A549 (cell line): ENCODE results near the gene C11orf58. TPM values are rescaled to one million over a fixed set of nuclear protein-coding genes. Genes with fewer than 3 reads are reported as not detected.

ENCODE experiments used
- ATAC-seq, 2 experiments: fragments of 200-7000 bp in 1 of 2; fragments of >200 bp in 1 of 2; cut with Nextera tagmentation in 1 of 2; cut with Tn5 transposase in 1 of 2; 3 replicates each; pipeline versions ENCODE4 v1.8.0 to v1.9.1; 2018 to 2020; ENCODE audit warnings: mild to moderate bottlenecking in 1 of 2, moderate library complexity in 1 of 2
- CTCF ChIA-PET: fragments of 300-600 bp; sonication (Branson Sonifier 250); formaldehyde crosslinking; extraction: SDS; loops from one replicate; lab custom pipeline; 2021; ENCODE audit warnings: antibody characterized with exemption, inconsistent platforms; lab: Yijun Ruan, JAX
- POLR2A ChIA-PET: fragments of 350-600 bp; formaldehyde crosslinking; extraction: SDS; loops from one replicate; lab custom pipeline; 2021; ENCODE audit warnings: antibody characterized with exemption, inconsistent platforms; lab: Yijun Ruan, JAX
- DNase-seq, 2 experiments: peaks; one replicate each; pipeline versions ENCODE4 v3.0.0 to v3.0.0-alpha.2; 2011 to 2016; ENCODE audit warnings: low read depth in 1 of 2, low spot score in 1 of 2
- FAIRE-seq: peaks from 2 replicates; lab custom pipeline; 2011; peaks lifted over from hg19 to GRCh38; lab: Jason Lieb, UNC
- H3K27ac ChIP-seq, 2 experiments: fragments of >200 bp; sonication (Bioruptor Twin); formaldehyde crosslinking; 3 replicates each; pipeline ENCODE4 v1.5.1; 2016 to 2017
- H3K4me1 ChIP-seq: fragments of >200 bp; sonication (Bioruptor Twin); formaldehyde crosslinking; 3 replicates; pipeline ENCODE4 v1.6.1; 2016
- H3K4me2 ChIP-seq: fragments of >200 bp; sonication (Bioruptor Twin); formaldehyde crosslinking; 3 replicates; pipeline ENCODE4 v1.6.1; 2016
- H3K4me3 ChIP-seq: fragments of >200 bp; sonication (Bioruptor Twin); formaldehyde crosslinking; 3 replicates; pipeline ENCODE4 v1.5.1; 2016
- H3K9me3 ChIP-seq: fragments of >200 bp; sonication (Bioruptor Twin); formaldehyde crosslinking; 3 replicates; pipeline ENCODE4 v1.6.1; 2016
- CEBPB ChIP-seq, 2 experiments: fragments of >200 bp in 1 of 2; sonication (Bioruptor Twin) in 1 of 2; formaldehyde crosslinking in 1 of 2; IDR thresholded peaks; 2 replicates each; pipeline ENCODE4 v1.6.1; 2012 to 2016
- CHD2 ChIP-seq: fragments of 150-350 bp; IDR thresholded peaks from 2 replicates; pipeline ENCODE4 v1.6.1; 2014; ENCODE audit warnings: low read length; ENCODE audit not compliant: partially characterized antibody
- CHD4 ChIP-seq: fragments of 200-600 bp; sonication (generic); IDR thresholded peaks from 2 replicates; pipeline ENCODE4 v1.6.1; 2016; ENCODE audit warnings: antibody characterized with exemption, mild to moderate bottlenecking, borderline replicate concordance
- EP300 ChIP-seq, 2 experiments: fragments of >200 bp; sonication (Bioruptor Twin); formaldehyde crosslinking; IDR thresholded peaks; 2 replicates in 1 of 2; 3 replicates in 1 of 2; pipeline ENCODE4 v1.6.1; 2016 to 2017
- ESRRA ChIP-seq: fragments of 150-350 bp; IDR thresholded peaks from 2 replicates; pipeline ENCODE4 v1.6.1; 2014; ENCODE audit warnings: mild to moderate bottlenecking, low read length, borderline replicate concordance
- HDAC2 ChIP-seq: fragments of 200-600 bp; sonication (generic); IDR thresholded peaks from 2 replicates; pipeline ENCODE4 v1.6.1; 2016
- HOXA7 ChIP-seq: fragments of 250-450 bp; sonication (Bioruptor Pico); IDR thresholded peaks from 2 replicates; pipeline ENCODE4 v1.5.0; 2020; ENCODE audit warnings: mild to moderate bottlenecking, moderate library complexity
- JUN ChIP-seq, 2 experiments: fragments of >200 bp; sonication (Bioruptor Twin); formaldehyde crosslinking; IDR thresholded peaks; 2 replicates in 1 of 2; 3 replicates in 1 of 2; pipeline ENCODE4 v1.6.1; 2016 to 2017
- JUNB ChIP-seq: fragments of >200 bp; sonication (Bioruptor Twin); formaldehyde crosslinking; IDR thresholded peaks from 2 replicates; pipeline ENCODE4 v1.6.1; 2016
- MAFK ChIP-seq: fragments of 450-650 bp; IDR thresholded peaks from 2 replicates; pipeline ENCODE4 v1.6.1; 2014; ENCODE audit not compliant: partially characterized antibody
- NFE2L2 ChIP-seq: fragments of 150-350 bp; conservative IDR thresholded peaks from 2 replicates; pipeline ENCODE4 v1.6.1; 2014; ENCODE audit warnings: low read length
- NR3C1 ChIP-seq: fragments of >200 bp; sonication (Bioruptor Twin); formaldehyde crosslinking; IDR thresholded peaks from 3 replicates; pipeline ENCODE4 v1.6.1; 2017
- RARB ChIP-seq: fragments of 250-450 bp; sonication (Bioruptor Pico); IDR thresholded peaks from 2 replicates; pipeline ENCODE4 v1.8.0; 2021; ENCODE audit warnings: mild to moderate bottlenecking, moderate library complexity
- RNF2 ChIP-seq: fragments of 200-600 bp; sonication (generic); IDR thresholded peaks from 2 replicates; pipeline ENCODE4 v1.6.1; 2016; ENCODE audit warnings: low read depth, mild to moderate bottlenecking, antibody characterized with exemption, moderate library complexity, borderline replicate concordance
- TFCP2L1 ChIP-seq: fragments of 250-450 bp; sonication (Bioruptor Pico); IDR thresholded peaks from 2 replicates; pipeline ENCODE4 v1.5.0; 2021; ENCODE audit warnings: mild to moderate bottlenecking
- TP53 ChIP-seq: fragments of 250-450 bp; sonication (Bioruptor Pico); IDR thresholded peaks from 2 replicates; pipeline ENCODE4 v1.5.0; 2021; ENCODE audit warnings: mild to moderate bottlenecking, moderate library complexity
- ZFP36 ChIP-seq: fragments of 450-650 bp; IDR thresholded peaks from 2 replicates; pipeline ENCODE4 v1.6.1; 2014; ENCODE audit warnings: borderline replicate concordance; ENCODE audit not compliant: partially characterized antibody
- ZNF302 ChIP-seq: fragments of 250-450 bp; sonication (Bioruptor Pico); IDR thresholded peaks from 2 replicates; pipeline ENCODE4 v1.9.0; 2021; ENCODE audit warnings: inconsistent platforms, mild to moderate bottlenecking, moderate library complexity
- WGBS: methylation state at CpG from one replicate; pipeline ENCODE4 v1.1.6; 2017; ENCODE audit errors: missing lambda C conversion rate; 5-methylcytosine and 5-hydroxymethylcytosine counted together
- polyA plus RNA-seq, 4 experiments: library from polyadenylated mRNA; depleted of rRNA in 3 of 4; stranded (reverse); fragments of >200 nt; fragmentation: RNase III in 1 of 4; extraction: RNeasy Plus Mini Kit Qiagen cat#74134 plus additional on column Dnase treatment in 1 of 4; gene quantifications; 2 replicates in 3 of 4; 3 replicates in 1 of 4; pipeline ENCODE4 v1.2.3, GENCODE V29; 2011 to 2017
- TF ChIP-seq, protein P1 (sequence below): fragments of >200 bp; sonication (Bioruptor Twin); formaldehyde crosslinking; IDR thresholded peaks from 2 replicates; pipeline ENCODE4 v1.6.1; 2016
- TF ChIP-seq, protein P2 (sequence below): fragments of >200 bp; sonication (Bioruptor Twin); formaldehyde crosslinking; IDR thresholded peaks from 3 replicates; pipeline ENCODE4 v1.6.1; 2016
- TF ChIP-seq, protein P3 (sequence below): IDR thresholded peaks from 2 replicates; pipeline ENCODE4 v1.6.1; 2012
- TF ChIP-seq, protein P4 (sequence below): IDR thresholded peaks from 2 replicates; pipeline ENCODE4 v1.6.1; 2012

The C11orf58 gene
- polyA plus RNA-seq, 2 of the 4 experiments (the other 2 are of a cell fraction): 342 to 467 TPM

DNA sequence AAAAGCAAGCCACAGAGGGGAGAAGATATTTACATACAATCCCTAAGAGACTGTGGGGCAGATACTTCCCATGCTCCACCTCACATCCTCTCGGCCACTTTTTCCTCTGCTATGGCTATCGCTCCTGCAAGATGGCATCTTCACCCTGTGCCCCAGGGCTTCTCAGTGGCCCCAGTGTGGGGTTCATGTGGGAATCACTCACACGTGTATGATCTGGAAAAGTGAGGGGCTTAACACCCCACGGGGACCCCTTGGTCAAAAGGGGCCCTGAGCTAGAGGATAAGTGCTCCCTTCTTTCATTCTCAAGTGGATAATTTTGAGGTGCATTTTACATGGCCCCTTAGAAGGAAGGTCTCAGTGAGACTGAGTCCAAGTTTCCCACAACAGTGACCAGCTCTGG, 28.7 kb downstream of the C11orf58 start:
- ChIA-PET POLR2A (no interaction called here), CTCF (interaction anchor here (1.9 to 3.0 kb wide), 2 partner anchors 18 to 296 kb away, joined by 5 to 17 read pairs; no protein-coding TSS in a partner anchor)
- H3K4me3 ChIP-seq: no peak overlapping the region
- no peak overlapping the region for H3K27ac ChIP-seq
- WGBS: 65% methylated on average over 4 of the region's 4 CpGs
- H3K4me2 ChIP-seq: no peak overlapping the region
- no peak for TF ChIP-seq TP53 (CRISPR knock-in tag)
- TF ChIP-seq NFE2L2: no peak
- no peak for TF ChIP-seq TFCP2L1 (CRISPR knock-in tag)
- TF ChIP-seq MAFK: no peak
- H3K4me1 ChIP-seq: no peaks in the 10 kb centered on the region
- no peak for ATAC-seq
- no peak for FAIRE-seq
- DNase-seq: no peak
- H3K9me3 ChIP-seq: no peaks in the 10 kb centered on the region

DNA sequence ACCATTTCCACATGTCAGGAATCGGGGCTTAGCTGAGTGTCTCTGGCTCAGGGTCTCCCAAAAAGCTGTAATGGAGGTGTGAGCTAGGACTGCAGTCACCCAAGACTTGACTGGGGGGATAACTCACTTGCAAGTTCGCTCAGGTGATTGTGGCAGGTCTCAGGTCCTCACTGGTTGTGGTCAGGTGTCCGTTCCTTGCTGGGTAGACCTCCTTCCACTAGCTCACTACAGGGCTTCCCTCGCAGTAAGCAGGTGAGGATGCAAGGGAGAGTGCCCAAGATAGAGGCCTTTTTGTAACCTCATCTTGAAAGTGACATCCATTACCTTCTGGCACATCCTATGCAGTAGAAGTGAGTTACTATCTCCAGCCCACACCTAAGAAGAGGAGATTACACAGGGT, 29.5 kb downstream of the C11orf58 start:
- Histone ChIP-seq H3K9me3 (no peaks in the 10 kb centered on the region), H3K4me2 (no peak overlapping the region)
- FAIRE-seq: no peak
- ChIA-PET CTCF (interaction anchor here (1.4 to 3.0 kb wide), 3 partner anchors 17 to 52 kb away, joined by 4 to 17 read pairs (median 4); no protein-coding TSS in a partner anchor), POLR2A (no interaction called here)
- WGBS: 70% methylated on average over 4 of the region's 4 CpGs
- no peak for TF ChIP-seq CEBPB (IDR thresholded peaks at IDR 0.05)
- TF ChIP-seq JUN (IDR thresholded peaks at IDR 0.05): no peak
- TF ChIP-seq, protein P1, sequence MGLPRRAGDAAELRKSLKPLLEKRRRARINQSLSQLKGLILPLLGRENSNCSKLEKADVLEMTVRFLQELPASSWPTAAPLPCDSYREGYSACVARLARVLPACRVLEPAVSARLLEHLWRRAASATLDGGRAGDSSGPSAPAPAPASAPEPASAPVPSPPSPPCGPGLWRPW: no peak
- TF ChIP-seq ESRRA: no peak
- TF ChIP-seq, protein P2, sequence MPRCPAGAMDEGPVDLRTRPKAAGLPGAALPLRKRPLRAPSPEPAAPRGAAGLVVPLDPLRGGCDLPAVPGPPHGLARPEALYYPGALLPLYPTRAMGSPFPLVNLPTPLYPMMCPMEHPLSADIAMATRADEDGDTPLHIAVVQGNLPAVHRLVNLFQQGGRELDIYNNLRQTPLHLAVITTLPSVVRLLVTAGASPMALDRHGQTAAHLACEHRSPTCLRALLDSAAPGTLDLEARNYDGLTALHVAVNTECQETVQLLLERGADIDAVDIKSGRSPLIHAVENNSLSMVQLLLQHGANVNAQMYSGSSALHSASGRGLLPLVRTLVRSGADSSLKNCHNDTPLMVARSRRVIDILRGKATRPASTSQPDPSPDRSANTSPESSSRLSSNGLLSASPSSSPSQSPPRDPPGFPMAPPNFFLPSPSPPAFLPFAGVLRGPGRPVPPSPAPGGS: no peak
- TF ChIP-seq CHD2: no peak
- TF ChIP-seq, all 56 proteins: peak for 0
- ATAC-seq: no peak
- no peak overlapping the region for H3K27ac ChIP-seq
- H3K4me1 ChIP-seq: no peaks in the 10 kb centered on the region
- H3K4me3 ChIP-seq: no peak overlapping the region
- DNase-seq: no peak

DNA sequence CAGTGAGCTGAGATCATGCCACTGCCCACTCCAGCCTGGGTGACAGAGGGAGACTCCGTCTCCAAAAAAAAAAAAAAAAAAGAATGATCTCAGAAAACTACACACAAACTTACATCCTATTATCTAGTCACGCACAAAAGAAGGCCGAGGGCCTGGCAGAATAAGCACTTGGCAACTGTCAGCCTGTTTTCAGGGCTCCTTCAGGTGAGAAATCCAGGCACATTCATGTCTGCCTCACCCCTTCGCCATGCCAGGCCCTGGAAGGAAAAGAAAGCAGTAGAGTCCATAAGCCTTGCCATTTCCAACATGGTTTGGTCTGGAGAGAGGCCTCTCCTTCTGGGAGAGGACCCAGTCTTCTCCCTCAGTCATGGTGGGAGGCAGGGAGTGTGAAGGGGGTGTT, 30.9 kb downstream of the C11orf58 start:
- CTCF ChIA-PET: interaction anchor here (0.7 to 7.9 kb wide), 3 partner anchors 17 to 37 kb away, joined by 3 to 94 read pairs (median 4); no protein-coding TSS in a partner anchor
- no peak for FAIRE-seq
- no peak overlapping the region for H3K27ac ChIP-seq
- no peak for ATAC-seq
- no peak for DNase-seq
- WGBS: 84% methylated on average over 4 of the region's 4 CpGs
- H3K9me3 ChIP-seq: no peaks in the 10 kb centered on the region
- no peak overlapping the region for H3K4me2 ChIP-seq
- no peak overlapping the region for H3K4me3 ChIP-seq
- POLR2A ChIA-PET: interaction anchor here (1.4 kb wide), 1 partner anchor 32 kb away, joined by 3 read pairs; no protein-coding TSS in a partner anchor
- H3K4me1 ChIP-seq: no peaks in the 10 kb centered on the region
- TF ChIP-seq NR3C1 (no peak), CEBPB (IDR thresholded peaks at IDR 0.05) (no peak), ZNF302 (no peak), JUNB (no peak), HOXA7 (CRISPR knock-in tag) (no peak), TP53 (CRISPR knock-in tag) (no peak), MAFK (no peak)
- TF ChIP-seq, protein P3, sequence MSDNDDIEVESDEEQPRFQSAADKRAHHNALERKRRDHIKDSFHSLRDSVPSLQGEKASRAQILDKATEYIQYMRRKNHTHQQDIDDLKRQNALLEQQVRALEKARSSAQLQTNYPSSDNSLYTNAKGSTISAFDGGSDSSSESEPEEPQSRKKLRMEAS: no peak

DNA sequence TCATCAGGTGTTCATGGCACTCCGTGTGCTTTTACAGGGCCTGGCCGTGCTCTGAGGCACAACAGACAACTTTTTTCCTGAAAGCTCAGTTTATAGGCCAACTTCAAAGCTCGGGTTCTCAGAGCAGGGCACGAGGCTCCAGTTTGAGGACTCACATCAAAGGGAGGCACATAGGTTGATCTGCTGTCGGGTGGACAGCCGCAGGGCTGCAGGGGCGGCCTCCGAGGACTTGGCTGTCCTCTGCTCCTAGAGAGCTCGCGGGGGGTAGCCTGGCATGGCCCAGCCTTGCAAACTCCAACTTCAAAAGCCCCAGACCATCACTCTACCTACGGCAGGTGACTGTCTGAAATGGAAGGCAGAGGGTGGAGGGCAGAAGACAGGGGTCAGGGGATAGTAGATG, 31.6 kb downstream of the C11orf58 start:
- no peak overlapping the region for H3K4me2 ChIP-seq
- no peak for DNase-seq
- TF ChIP-seq CEBPB (IDR thresholded peaks at IDR 0.05): no peak
- no peak for TF ChIP-seq CHD2
- TF ChIP-seq RNF2: no peak
- no peak for TF ChIP-seq EP300 (IDR thresholded peaks at IDR 0.05)
- TF ChIP-seq CHD4: no peak
- no peak for TF ChIP-seq RARB (CRISPR knock-in tag)
- no peak for TF ChIP-seq HDAC2
- TF ChIP-seq ZFP36: no peak
- TF ChIP-seq, protein P4, sequence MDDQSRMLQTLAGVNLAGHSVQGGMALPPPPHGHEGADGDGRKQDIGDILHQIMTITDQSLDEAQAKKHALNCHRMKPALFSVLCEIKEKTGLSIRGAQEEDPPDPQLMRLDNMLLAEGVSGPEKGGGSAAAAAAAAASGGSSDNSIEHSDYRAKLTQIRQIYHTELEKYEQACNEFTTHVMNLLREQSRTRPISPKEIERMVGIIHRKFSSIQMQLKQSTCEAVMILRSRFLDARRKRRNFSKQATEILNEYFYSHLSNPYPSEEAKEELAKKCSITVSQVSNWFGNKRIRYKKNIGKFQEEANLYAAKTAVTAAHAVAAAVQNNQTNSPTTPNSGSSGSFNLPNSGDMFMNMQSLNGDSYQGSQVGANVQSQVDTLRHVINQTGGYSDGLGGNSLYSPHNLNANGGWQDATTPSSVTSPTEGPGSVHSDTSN: no peak
- TF ChIP-seq, all 56 proteins: peak for 0
- ATAC-seq: no peak
- CTCF ChIA-PET: interaction anchor here (7.9 kb wide), 1 partner anchor 16 kb away, joined by 94 read pairs; no protein-coding TSS in a partner anchor
- WGBS: 82% methylated on average over 11 of the region's 11 CpGs
- Histone ChIP-seq H3K4me1 (no peaks in the 10 kb centered on the region), H3K27ac (no peak overlapping the region), H3K4me3 (no peak overlapping the region), H3K9me3 (no peaks in the 10 kb centered on the region)
- no peak for FAIRE-seq
- POLR2A ChIA-PET: interaction anchor here (1.4 kb wide), 1 partner anchor 32 kb away, joined by 3 read pairs; no protein-coding TSS in a partner anchor
